Activated CD8-positive, alpha-beta T cell treated with anti-CD3 and anti-CD28 coated beads for 36 hours (primary cell): Measurements from ENCODE around the gene ALPI. TPM values are rescaled to one million over a fixed set of nuclear protein-coding genes. Genes with fewer than 3 reads are reported as not detected.

Experiments
- ATAC-seq: fragments of 200-7000 bp; cut with Tn5 transposase; one replicate; pipeline ENCODE4 v1.10.0; 2021; ENCODE audit warnings: mild to moderate bottlenecking, moderate library complexity
- CTCF ChIA-PET: fragments of 350-600 bp; sonication (Branson Sonifier 250); formaldehyde crosslinking; loops from one replicate; lab custom pipeline; 2021; ENCODE audit warnings: antibody characterized with exemption; lab: Charles Lee
- POLR2A ChIA-PET: fragments of 350-600 bp; sonication (Branson Sonifier 250); formaldehyde crosslinking; loops from one replicate; lab custom pipeline; 2021; ENCODE audit warnings: antibody characterized with exemption; lab: Charles Lee
- DNase-seq: peaks from one replicate; pipeline ENCODE4 v3.0.0-alpha.2; 2020
- H3K27ac Mint-ChIP-seq: one replicate; pipeline ENCODE4 v1.8.0; 2021; ENCODE audit warnings: mild to moderate bottlenecking, mixed read lengths
- H3K27me3 Mint-ChIP-seq: one replicate; pipeline ENCODE4 v1.8.0; 2021; ENCODE audit warnings: mixed read lengths
- H3K36me3 Mint-ChIP-seq: one replicate; pipeline ENCODE4 v1.8.0; 2021; ENCODE audit warnings: low read depth, mixed read lengths
- H3K4me1 Mint-ChIP-seq: one replicate; pipeline ENCODE4 v1.8.0; 2021; ENCODE audit warnings: low read depth, mixed read lengths
- H3K4me3 Mint-ChIP-seq: one replicate; pipeline ENCODE4 v1.8.0; 2021; ENCODE audit warnings: mild to moderate bottlenecking, moderate library complexity, mixed read lengths
- H3K9me3 Mint-ChIP-seq: one replicate; pipeline ENCODE4 v1.8.0; 2021; ENCODE audit warnings: mixed read lengths
- intact Hi-C: fragments of 100-400 bp; cut with micrococcal nuclease; formaldehyde crosslinking; loops from one replicate; pipeline ENCODE4 v1.10.0; 2022
- total RNA-seq, 2 experiments: library from RNA; stranded (reverse); gene quantifications; one replicate each; pipeline ENCODE4 v1.2.3, GENCODE V29; 2021
- TF ChIP-seq, protein P1 (sequence below): fragments of 200-600 bp; IDR thresholded peaks from one replicate; pipeline ENCODE4 v1.8.0; 2022; ENCODE audit warnings: antibody characterized with exemption, mild to moderate bottlenecking

Gene ALPI
- total RNA-seq, 2 experiments from 2014 or later, result not detected

- H3K27me3 Mint-ChIP-seq, result peaks cover 14% of the 10 kb centered on the region
- intact Hi-C loops, result no loop called here
- H3K4me1 Mint-ChIP-seq, result no peaks in the 10 kb centered on the region
- ChIA-PET CTCF (interaction anchor here (1.2 kb wide), 1 partner anchor 66 kb away, joined by 3 read pairs; no protein-coding TSS in a partner anchor), POLR2A (no interaction called here)
- no peaks in the 10 kb centered on the region for H3K36me3 Mint-ChIP-seq
- no peak overlapping the region for H3K27ac Mint-ChIP-seq
- TF ChIP-seq, protein P1, sequence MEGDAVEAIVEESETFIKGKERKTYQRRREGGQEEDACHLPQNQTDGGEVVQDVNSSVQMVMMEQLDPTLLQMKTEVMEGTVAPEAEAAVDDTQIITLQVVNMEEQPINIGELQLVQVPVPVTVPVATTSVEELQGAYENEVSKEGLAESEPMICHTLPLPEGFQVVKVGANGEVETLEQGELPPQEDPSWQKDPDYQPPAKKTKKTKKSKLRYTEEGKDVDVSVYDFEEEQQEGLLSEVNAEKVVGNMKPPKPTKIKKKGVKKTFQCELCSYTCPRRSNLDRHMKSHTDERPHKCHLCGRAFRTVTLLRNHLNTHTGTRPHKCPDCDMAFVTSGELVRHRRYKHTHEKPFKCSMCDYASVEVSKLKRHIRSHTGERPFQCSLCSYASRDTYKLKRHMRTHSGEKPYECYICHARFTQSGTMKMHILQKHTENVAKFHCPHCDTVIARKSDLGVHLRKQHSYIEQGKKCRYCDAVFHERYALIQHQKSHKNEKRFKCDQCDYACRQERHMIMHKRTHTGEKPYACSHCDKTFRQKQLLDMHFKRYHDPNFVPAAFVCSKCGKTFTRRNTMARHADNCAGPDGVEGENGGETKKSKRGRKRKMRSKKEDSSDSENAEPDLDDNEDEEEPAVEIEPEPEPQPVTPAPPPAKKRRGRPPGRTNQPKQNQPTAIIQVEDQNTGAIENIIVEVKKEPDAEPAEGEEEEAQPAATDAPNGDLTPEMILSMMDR, result no peak
- no peaks in the 10 kb centered on the region for H3K9me3 Mint-ChIP-seq
- ATAC-seq (no peak), DNase-seq (no peak)
- H3K4me3 Mint-ChIP-seq, result no peak overlapping the region
These were observed 555 bp downstream of the ALPI start for GRCh38 chr2:232456296-232457120.

DNA sequence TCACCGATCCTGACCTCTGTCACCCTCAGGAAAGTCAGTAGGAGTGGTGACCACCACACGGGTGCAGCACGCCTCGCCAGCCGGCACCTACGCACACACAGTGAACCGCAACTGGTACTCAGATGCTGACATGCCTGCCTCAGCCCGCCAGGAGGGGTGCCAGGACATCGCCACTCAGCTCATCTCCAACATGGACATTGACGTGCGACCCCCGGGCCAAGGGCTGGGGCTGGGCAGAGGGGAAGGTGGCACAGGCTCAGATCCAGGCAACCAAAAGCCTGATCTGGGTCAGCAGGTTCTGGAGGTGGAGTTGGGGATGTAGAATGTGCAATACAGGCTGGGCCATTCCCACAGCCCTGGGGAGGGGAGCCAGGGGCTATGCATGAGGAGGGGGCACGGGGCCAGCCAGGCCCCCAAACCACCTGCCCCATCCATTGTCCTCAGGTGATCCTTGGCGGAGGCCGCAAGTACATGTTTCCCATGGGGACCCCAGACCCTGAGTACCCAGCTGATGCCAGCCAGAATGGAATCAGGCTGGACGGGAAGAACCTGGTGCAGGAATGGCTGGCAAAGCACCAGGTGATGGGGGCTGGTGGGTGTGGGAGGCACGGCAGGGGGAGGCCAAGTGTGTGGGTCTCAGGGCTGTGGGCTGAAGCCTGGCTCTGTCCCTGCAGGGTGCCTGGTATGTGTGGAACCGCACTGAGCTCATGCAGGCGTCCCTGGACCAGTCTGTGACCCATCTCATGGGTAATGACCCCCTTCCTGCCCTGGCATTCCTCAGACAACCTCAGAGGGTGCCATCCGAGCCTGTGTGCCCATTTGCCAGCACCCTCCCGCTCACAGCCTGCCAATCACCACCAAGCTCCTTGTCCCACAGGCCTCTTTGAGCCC lies 1.4 kb downstream of the ALPI start:
- CTCF ChIA-PET, result no interaction called here
- peaks cover 14% of the 10 kb centered on the region for H3K27me3 Mint-ChIP-seq
- H3K4me3 Mint-ChIP-seq, result no peak overlapping the region
- no peaks in the 10 kb centered on the region for H3K9me3 Mint-ChIP-seq
- no peaks in the 10 kb centered on the region for H3K4me1 Mint-ChIP-seq
- TF ChIP-seq, protein P1, result no peak
- POLR2A ChIA-PET, result no interaction called here
- ATAC-seq (no peak), DNase-seq (no peak)
- H3K27ac Mint-ChIP-seq, result no peak overlapping the region
- intact Hi-C loops, result no loop called here
- no peaks in the 10 kb centered on the region for H3K36me3 Mint-ChIP-seq

- ATAC-seq (no peak), DNase-seq (no peak)
- CTCF ChIA-PET, result no interaction called here
- peaks cover 14% of the 10 kb centered on the region for H3K27me3 Mint-ChIP-seq
- no peaks in the 10 kb centered on the region for H3K9me3 Mint-ChIP-seq
- H3K4me3 Mint-ChIP-seq, result no peak overlapping the region
- no peaks in the 10 kb centered on the region for H3K36me3 Mint-ChIP-seq
- intact Hi-C loops, result no loop called here
- POLR2A ChIA-PET, result no interaction called here
- TF ChIP-seq, protein P1, result no peak
- H3K4me1 Mint-ChIP-seq, result no peaks in the 10 kb centered on the region
- no peak overlapping the region for H3K27ac Mint-ChIP-seq
These were observed 2.2 kb downstream of the ALPI start for GRCh38 chr2:232458051-232458660.

DNA sequence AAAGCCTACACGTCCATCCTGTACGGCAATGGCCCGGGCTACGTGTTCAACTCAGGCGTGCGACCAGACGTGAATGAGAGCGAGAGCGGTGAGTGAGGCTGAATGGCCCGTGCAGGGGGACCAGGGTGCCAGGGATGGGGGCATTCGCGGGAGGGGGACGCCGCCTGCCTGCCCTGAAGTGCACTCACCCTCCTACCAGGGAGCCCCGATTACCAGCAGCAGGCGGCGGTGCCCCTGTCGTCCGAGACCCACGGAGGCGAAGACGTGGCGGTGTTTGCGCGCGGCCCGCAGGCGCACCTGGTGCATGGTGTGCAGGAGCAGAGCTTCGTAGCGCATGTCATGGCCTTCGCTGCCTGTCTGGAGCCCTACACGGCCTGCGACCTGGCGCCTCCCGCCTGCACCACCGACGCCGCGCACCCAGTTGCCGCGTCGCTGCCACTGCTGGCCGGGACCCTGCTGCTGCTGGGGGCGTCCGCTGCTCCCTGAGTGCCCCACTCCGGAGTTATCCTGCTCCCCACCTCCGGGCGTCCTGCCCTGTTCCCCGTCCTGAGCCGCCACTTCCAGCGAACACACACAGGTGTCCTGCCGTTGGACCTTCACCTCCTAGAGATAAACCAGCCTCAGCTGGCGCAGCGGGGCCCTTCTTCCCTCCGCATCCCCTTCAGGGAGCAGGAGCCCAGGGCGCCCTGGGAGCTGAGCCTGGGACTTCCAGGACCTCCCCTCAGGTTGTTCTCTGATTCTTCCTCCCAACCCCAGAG lies 2.9 kb downstream of the ALPI start:
- ChIA-PET POLR2A (no interaction called here), CTCF (no interaction called here)
- H3K4me3 Mint-ChIP-seq, result no peak overlapping the region
- H3K27me3 Mint-ChIP-seq, result peaks cover 16% of the 10 kb centered on the region
- H3K9me3 Mint-ChIP-seq, result no peaks in the 10 kb centered on the region
- intact Hi-C loops, result no loop called here
- ATAC-seq, result no peak
- no peak overlapping the region for H3K27ac Mint-ChIP-seq
- TF ChIP-seq, protein P1, result no peak
- H3K4me1 Mint-ChIP-seq, result no peaks in the 10 kb centered on the region
- DNase-seq, result no peak
- H3K36me3 Mint-ChIP-seq, result no peaks in the 10 kb centered on the region
